NAMALWA (cell line): ENCODE data around the gene ASTN2.
"Not testable (repeated sequence)": the region's sequence is repeated elsewhere in the genome, so short reads cannot be mapped to it uniquely, and the experiment has no call there.

Experiments
- DNase-seq: peaks from one replicate; pipeline ENCODE4 v3.0.0-alpha.2; 2015; ENCODE audit warnings: low spot score

Gene ASTN2

GRCh38 chr9:116697362-116697761, 717.5 kb downstream of the ASTN2 start:
- no peak for DNase-seq

GRCh38 chr9:116695438-116695837, 719.4 kb downstream of the ASTN2 start:
- peak; percentile 30 for DNase-seq

GRCh38 chr9:116694785-116695291, 720.0 kb downstream of the ASTN2 start:
- no peak for DNase-seq

- no peak for DNase-seq
Measured at GRCh38 chr9:116693233-116693731, 721.6 kb downstream of the ASTN2 start.

GRCh38 chr9:116692616-116693015, 722.2 kb downstream of the ASTN2 start:
- no peak for DNase-seq

GRCh38 chr9:116691607-116692006, 723.2 kb downstream of the ASTN2 start:
- no peak for DNase-seq

- not testable (repeated sequence) for DNase-seq
Measured at GRCh38 chr9:116690805-116691204, 724.1 kb downstream of the ASTN2 start.

GRCh38 chr9:116689486-116690032, 725.3 kb downstream of the ASTN2 start:
- DNase-seq: no peak

GRCh38 chr9:116688806-116689485, 725.9 kb downstream of the ASTN2 start:
- no peak for DNase-seq

- no peak for DNase-seq
Measured at GRCh38 chr9:116687754-116688135, 727.1 kb downstream of the ASTN2 start.

- peak; percentile 93 for DNase-seq
Measured at GRCh38 chr9:116687074-116687753, 727.6 kb downstream of the ASTN2 start, which contains the start of gene TRIM32. Gene TRIM32, plus strand, starts transcription at chr9:116687305. Its CDS starts 10,438 bp downstream, at chr9:116697743.

- DNase-seq: no peak
Measured at GRCh38 chr9:116686693-116687073, 728.2 kb downstream of the ASTN2 start.

GRCh38 chr9:116686135-116686534, 728.7 kb downstream of the ASTN2 start:
- peak; percentile 6 for DNase-seq

GRCh38 chr9:116685166-116685565, 729.7 kb downstream of the ASTN2 start:
- DNase-seq: no peak

GRCh38 chr9:116683535-116683934, 731.3 kb downstream of the ASTN2 start:
- no peak for DNase-seq

- DNase-seq: no peak
Measured at GRCh38 chr9:116674210-116674980, 740.5 kb downstream of the ASTN2 start.

GRCh38 chr9:116673375-116673774, 741.5 kb downstream of the ASTN2 start:
- DNase-seq: no peak

GRCh38 chr9:116671605-116672004, 743.3 kb downstream of the ASTN2 start:
- DNase-seq: no peak

GRCh38 chr9:116668970-116669695, 745.7 kb downstream of the ASTN2 start:
- DNase-seq: no peak

GRCh38 chr9:116663581-116663980, 751.3 kb downstream of the ASTN2 start:
- no peak for DNase-seq

GRCh38 chr9:116662646-116663310, 752.1 kb downstream of the ASTN2 start:
- no peak for DNase-seq
